Large intestine (tissue), 3 donors: ENCODE measurements around the gene PLEKHD1. TPM values are rescaled to one million over a fixed set of nuclear protein-coding genes. Genes with fewer than 3 reads are reported as not detected.

ENCODE experiments used
- DNase-seq, 2 donors: peaks; one replicate each; pipeline versions ENCODE4 v3.0.0 to v3.0.0-alpha.2; 2013
- H3K27ac ChIP-seq: one replicate; pipeline ENCODE4 v1.5.1; 2013; ENCODE audit warnings: low read length
- H3K27me3 ChIP-seq: 2 replicates; pipeline ENCODE4 v1.6.1; 2013; ENCODE audit warnings: low read length; ENCODE audit not compliant: control insufficient read depth, insufficient read depth
- H3K36me3 ChIP-seq: 2 replicates; pipeline ENCODE4 v1.6.1; 2013; ENCODE audit warnings: low read length; ENCODE audit not compliant: control insufficient read depth, insufficient read depth
- H3K4me1 ChIP-seq: one replicate; pipeline ENCODE4 v1.6.1; 2013; ENCODE audit warnings: low read length; ENCODE audit not compliant: control insufficient read depth, insufficient read depth
- H3K4me3 ChIP-seq: one replicate; pipeline ENCODE4 v1.5.1; 2013; ENCODE audit warnings: low read length
- H3K9me3 ChIP-seq: one replicate; pipeline ENCODE4 v1.6.1; 2013; ENCODE audit warnings: mild to moderate bottlenecking, low read depth, low read length, moderate library complexity; ENCODE audit not compliant: control insufficient read depth
- WGBS: methylation state at CpG from one replicate; pipeline ENCODE4 v1.1.5; 2013; ENCODE audit warnings: low lambda C conversion rate; ENCODE audit not compliant: insufficient coverage; 5-methylcytosine and 5-hydroxymethylcytosine counted together
- polyA plus RNA-seq: library from polyadenylated mRNA; unstranded; fragments of 120-200 nt; gene quantifications from one replicate; pipeline ENCODE4 v1.2.1, GENCODE V29; 2013

PLEKHD1 gene
- polyA plus RNA-seq, 1 donor, result 0.03 TPM

- H3K9me3 ChIP-seq, result no peaks in the 10 kb centered on the region
- H3K27ac ChIP-seq, result no peak overlapping the region
- H3K4me3 ChIP-seq, result no peak overlapping the region
- WGBS, result no CpG with 5 or more reads among the region's 46 CpGs
- H3K27me3 ChIP-seq, result peaks cover 52% of the 10 kb centered on the region
- peak; percentile 17 for DNase-seq
- no peaks in the 10 kb centered on the region for H3K4me1 ChIP-seq
- no peaks in the 10 kb centered on the region for H3K36me3 ChIP-seq
Observed at GRCh38 chr14:69547701-69548348, 63.3 kb downstream of the PLEKHD1 start.

GRCh38 chr14:69548566-69548965 lies 64.0 kb downstream of the PLEKHD1 start:
- H3K27me3 ChIP-seq, result peaks cover 52% of the 10 kb centered on the region
- H3K4me1 ChIP-seq, result no peaks in the 10 kb centered on the region
- no peaks in the 10 kb centered on the region for H3K36me3 ChIP-seq
- H3K4me3 ChIP-seq, result no peak overlapping the region
- WGBS, result no CpG with 5 or more reads among the region's 8 CpGs
- no peak overlapping the region for H3K27ac ChIP-seq
- no peak for DNase-seq
- no peaks in the 10 kb centered on the region for H3K9me3 ChIP-seq

- Histone ChIP-seq H3K36me3 (no peaks in the 10 kb centered on the region), H3K4me1 (no peaks in the 10 kb centered on the region), H3K9me3 (no peaks in the 10 kb centered on the region), H3K27ac (no peak overlapping the region), H3K4me3 (no peak overlapping the region), H3K27me3 (peaks cover 33% of the 10 kb centered on the region)
- DNase-seq, result no peak
- WGBS, result no CpG with 5 or more reads among the region's 2 CpGs
Observed at GRCh38 chr14:69551511-69551910, 67.0 kb downstream of the PLEKHD1 start.

DNA sequence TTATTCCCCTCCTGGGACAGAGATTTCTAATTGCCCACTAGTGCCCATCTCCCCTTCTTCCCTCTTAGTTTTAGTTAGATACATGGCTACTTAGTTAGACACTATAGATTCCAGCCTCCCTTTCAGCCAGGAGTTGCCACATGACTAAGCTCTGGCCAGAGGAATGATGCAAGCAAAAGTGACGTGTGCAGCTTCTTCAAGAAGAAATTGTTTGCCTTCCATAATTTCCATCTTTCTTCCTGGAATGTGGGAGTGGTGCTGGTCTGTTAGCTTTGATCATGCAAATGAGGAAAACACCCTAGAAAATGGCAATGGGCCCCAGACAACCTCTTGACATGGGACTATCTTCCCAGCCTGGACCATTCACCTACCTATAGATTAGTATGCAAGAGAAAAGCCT lies 68.7 kb downstream of the PLEKHD1 start:
- Histone ChIP-seq H3K27ac (no peak overlapping the region), H3K9me3 (no peaks in the 10 kb centered on the region), H3K27me3 (peaks cover 18% of the 10 kb centered on the region), H3K36me3 (no peaks in the 10 kb centered on the region), H3K4me3 (no peak overlapping the region), H3K4me1 (no peaks in the 10 kb centered on the region)
- no CpG with 5 or more reads among the region's 1 CpG for WGBS
- peak in 1 of 2 donors; percentile 13 for DNase-seq

DNA sequence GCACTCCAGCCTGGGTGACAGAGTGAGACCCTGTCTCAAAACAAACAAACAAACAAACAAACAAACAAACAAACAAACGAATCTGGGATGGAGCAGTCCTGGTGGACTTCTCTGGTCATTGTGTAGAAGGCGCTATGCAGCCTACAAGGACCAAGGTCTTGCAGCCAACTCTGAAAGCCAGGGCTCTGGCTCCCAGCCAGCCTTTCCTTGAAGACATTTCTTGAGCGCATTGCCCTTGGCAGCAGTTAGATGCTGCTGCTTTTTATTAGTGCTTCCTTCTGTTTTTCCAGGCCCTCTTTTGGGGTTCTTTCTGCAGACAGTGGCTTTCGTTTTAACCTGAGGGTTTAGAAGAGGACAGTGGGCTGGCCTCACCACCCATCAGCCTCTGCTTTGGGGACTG lies 70.0 kb downstream of the PLEKHD1 start:
- H3K36me3 ChIP-seq, result no peaks in the 10 kb centered on the region
- H3K4me1 ChIP-seq, result no peaks in the 10 kb centered on the region
- 100% methylated on average over 1 of the region's 4 CpGs for WGBS
- no peaks in the 10 kb centered on the region for H3K9me3 ChIP-seq
- no peak overlapping the region for H3K27ac ChIP-seq
- no peak overlapping the region for H3K4me3 ChIP-seq
- no peak for DNase-seq
- peaks cover 8% of the 10 kb centered on the region for H3K27me3 ChIP-seq

DNA sequence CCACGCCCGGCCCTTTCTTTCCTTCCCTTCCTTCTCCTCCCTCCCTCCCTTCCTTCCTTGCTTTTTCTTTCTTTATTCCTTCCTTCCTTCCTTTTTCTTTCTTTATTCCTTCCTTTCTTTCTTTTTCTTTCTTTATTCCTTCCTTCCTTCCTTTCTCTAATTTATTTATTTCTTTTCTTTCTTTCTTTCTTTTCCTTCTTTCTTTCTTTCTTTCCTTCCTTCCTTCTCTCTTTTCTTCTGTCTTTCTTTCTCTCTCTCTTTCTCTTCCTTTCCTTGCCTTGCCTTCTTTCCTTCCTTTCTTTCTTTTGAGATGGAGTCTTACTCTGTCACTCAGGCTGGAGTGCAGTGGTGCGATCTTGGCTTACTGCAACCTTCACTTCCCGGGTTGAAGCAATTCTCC lies 74.2 kb downstream of the PLEKHD1 start:
- H3K9me3 ChIP-seq, result no peaks in the 10 kb centered on the region
- H3K27ac ChIP-seq, result no peak overlapping the region
- no peak overlapping the region for H3K4me3 ChIP-seq
- no peaks in the 10 kb centered on the region for H3K4me1 ChIP-seq
- 81% methylated on average over 2 of the region's 4 CpGs for WGBS
- H3K27me3 ChIP-seq, result peaks cover 31% of the 10 kb centered on the region
- H3K36me3 ChIP-seq, result no peaks in the 10 kb centered on the region
- DNase-seq, result no peak

GRCh38 chr14:69559581-69560011 lies 75.1 kb downstream of the PLEKHD1 start:
- H3K4me3 ChIP-seq, result no peak overlapping the region
- H3K27me3 ChIP-seq, result peaks cover 40% of the 10 kb centered on the region
- H3K36me3 ChIP-seq, result no peaks in the 10 kb centered on the region
- H3K4me1 ChIP-seq, result no peaks in the 10 kb centered on the region
- DNase-seq, result no peak
- no CpG with 5 or more reads among the region's 6 CpGs for WGBS
- no peak overlapping the region for H3K27ac ChIP-seq
- no peaks in the 10 kb centered on the region for H3K9me3 ChIP-seq

DNA sequence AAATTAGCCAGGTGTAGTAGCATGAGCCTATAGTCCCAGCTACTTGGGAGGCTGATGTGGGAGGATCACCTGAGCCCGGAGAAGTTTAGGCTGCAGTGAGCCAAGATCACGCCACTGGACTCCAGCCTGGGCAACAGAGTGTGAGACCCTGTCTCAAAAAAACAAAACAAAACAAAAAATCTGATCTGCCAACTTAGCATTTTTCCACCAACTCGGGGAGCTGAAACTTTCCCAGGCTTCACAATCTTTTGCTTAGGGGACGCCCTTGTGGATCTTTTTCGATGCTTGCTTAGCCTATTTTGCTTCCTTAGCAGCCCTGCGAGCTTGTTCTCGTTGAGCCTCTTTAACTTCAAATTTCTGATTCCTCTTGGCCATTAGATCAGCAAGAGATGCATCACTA lies 76.3 kb downstream of the PLEKHD1 start:
- Histone ChIP-seq H3K36me3 (no peaks in the 10 kb centered on the region), H3K4me3 (no peak overlapping the region), H3K9me3 (no peaks in the 10 kb centered on the region), H3K4me1 (no peaks in the 10 kb centered on the region), H3K27me3 (peaks cover 47% of the 10 kb centered on the region), H3K27ac (no peak overlapping the region)
- WGBS, result 100% methylated on average over 2 of the region's 7 CpGs
- no peak for DNase-seq

- H3K4me3 ChIP-seq, result no peak overlapping the region
- no peaks in the 10 kb centered on the region for H3K36me3 ChIP-seq
- DNase-seq, result no peak
- H3K27ac ChIP-seq, result no peak overlapping the region
- H3K27me3 ChIP-seq, result peaks cover 56% of the 10 kb centered on the region
- H3K4me1 ChIP-seq, result no peaks in the 10 kb centered on the region
- H3K9me3 ChIP-seq, result no peaks in the 10 kb centered on the region
Observed at GRCh38 chr14:69561893-69562292, 77.4 kb downstream of the PLEKHD1 start.

- no peaks in the 10 kb centered on the region for H3K36me3 ChIP-seq
- H3K27ac ChIP-seq, result no peak overlapping the region
- 100% methylated on average over 2 of the region's 5 CpGs for WGBS
- no peaks in the 10 kb centered on the region for H3K4me1 ChIP-seq
- H3K4me3 ChIP-seq, result no peak overlapping the region
- H3K27me3 ChIP-seq, result peaks cover 82% of the 10 kb centered on the region
- no peak for DNase-seq
- peaks cover 10% of the 10 kb centered on the region for H3K9me3 ChIP-seq
Observed at GRCh38 chr14:69567563-69567962, 83.0 kb downstream of the PLEKHD1 start.

- no CpG with 5 or more reads among the region's 2 CpGs for WGBS
- DNase-seq, result no peak
- no peak overlapping the region for H3K27ac ChIP-seq
- peaks cover 20% of the 10 kb centered on the region for H3K9me3 ChIP-seq
- H3K4me1 ChIP-seq, result peaks cover 4% of the 10 kb centered on the region
- peaks cover 86% of the 10 kb centered on the region for H3K27me3 ChIP-seq
- no peak overlapping the region for H3K4me3 ChIP-seq
- no peaks in the 10 kb centered on the region for H3K36me3 ChIP-seq
Observed at GRCh38 chr14:69569859-69570258, 85.3 kb downstream of the PLEKHD1 start.
